K562 (cell line): ENCODE results near the gene GBA2. TPM values are rescaled to one million over a fixed set of nuclear protein-coding genes. Genes with fewer than 3 reads are reported as not detected.

Experiments used
- ATF7 ChIP-seq: fragments of 450-650 bp; IDR thresholded peaks from 2 replicates; pipeline ENCODE4 v1.7.1; 2014; ENCODE audit warnings: mild to moderate bottlenecking, moderate library complexity
- BDP1 ChIP-seq: IDR thresholded peaks from 3 replicates; pipeline ENCODE4 v1.6.1; 2011; ENCODE audit not compliant: insufficient read length, insufficient read depth
- CBFB ChIP-seq: sonication (generic); formaldehyde crosslinking; IDR thresholded peaks from 2 replicates; pipeline ENCODE4 v1.4.0; 2020; ENCODE audit warnings: mild to moderate bottlenecking, missing genetic modification reagents
- CC2D1A ChIP-seq: fragments of 450-650 bp; IDR thresholded peaks from 2 replicates; pipeline ENCODE4 v1.6.1; 2017; ENCODE audit warnings: mild to moderate bottlenecking
- ERF ChIP-seq: fragments of 450-650 bp; formaldehyde crosslinking; IDR thresholded peaks from 2 replicates; pipeline ENCODE4 v1.4.0; 2020; ENCODE audit warnings: mild to moderate bottlenecking, mixed read lengths
- HNRNPH1 ChIP-seq: fragments of 200-400 bp; formaldehyde crosslinking; optimal IDR thresholded peaks from 2 replicates; pipeline ENCODE3; 2017; ENCODE audit warnings: low read depth, mild to moderate bottlenecking, low read length, moderate library complexity
- KAT2B ChIP-seq: IDR thresholded peaks from one replicate; pipeline ENCODE4 v1.6.1; 2012; ENCODE audit warnings: low read depth, mild to moderate bottlenecking, control low read depth, inconsistent platforms, low read length, moderate library complexity
- MYBL2 ChIP-seq, 2 experiments: fragments of 450-650 bp in 1 of 2; sonication (generic) in 1 of 2; formaldehyde crosslinking in 1 of 2; IDR thresholded peaks; 2 replicates each; pipeline versions ENCODE4 v1.6.1 to v1.8.1; 2017 to 2022; ENCODE audit warnings: borderline replicate concordance in 1 of 2, inconsistent platforms in 1 of 2, low read depth in 1 of 2, mild to moderate bottlenecking in 1 of 2, missing genetic modification reagents in 1 of 2, moderate library complexity in 1 of 2
- MYC ChIP-seq, 2 experiments: fragments of 250-450 bp in 1 of 2; sonication (Bioruptor Pico) in 1 of 2; IDR thresholded peaks; 2 replicates each; pipeline versions ENCODE4 v1.5.1 to v1.6.1; 2012 to 2021; ENCODE audit warnings: low read depth in 2 of 2, borderline replicate concordance in 1 of 2, improper control_type of control experiment in 1 of 2, low read length in 1 of 2, mild to moderate bottlenecking in 1 of 2, moderate library complexity in 1 of 2
- PHB ChIP-seq: fragments of 250-450 bp; sonication (Bioruptor Pico); IDR thresholded peaks from 2 replicates; pipeline ENCODE4 v1.5.0; 2021
- PTTG1 ChIP-seq: fragments of 450-650 bp; IDR thresholded peaks from 2 replicates; pipeline ENCODE4 v1.6.1; 2016; ENCODE audit warnings: low read depth, mild to moderate bottlenecking, missing genetic modification characterization, missing compliant biosample characterization
- RAD21 ChIP-seq, 2 experiments: fragments of 250-450 bp in 1 of 2; fragments of 450-650 bp in 1 of 2; sonication (Bioruptor Pico) in 1 of 2; formaldehyde crosslinking in 1 of 2; IDR thresholded peaks in 1 of 2; conservative IDR thresholded peaks in 1 of 2; 2 replicates each; pipeline versions ENCODE4 v1.4.0 to v1.8.0; 2020 to 2022; ENCODE audit warnings: mild to moderate bottlenecking in 2 of 2, moderate library complexity in 1 of 2
- RBM14 ChIP-seq: fragments of 200-400 bp; formaldehyde crosslinking; IDR thresholded peaks from 2 replicates; pipeline ENCODE4 v1.6.1; 2018; ENCODE audit warnings: low read depth, mild to moderate bottlenecking, low read length, moderate library complexity, borderline replicate concordance; ENCODE audit not compliant: insufficient read depth
- SAP30 ChIP-seq: fragments of 200-600 bp; sonication (generic); IDR thresholded peaks from 2 replicates; pipeline ENCODE4 v1.6.1; 2012; ENCODE audit warnings: borderline replicate concordance, low read depth, mild to moderate bottlenecking, moderate library complexity, low read length, control low read depth, inconsistent platforms; ENCODE audit not compliant: insufficient read depth, poor library complexity, severe bottlenecking
- SRSF9 ChIP-seq: fragments of 200-400 bp; formaldehyde crosslinking; IDR thresholded peaks from 2 replicates; pipeline ENCODE4 v1.6.1; 2017; ENCODE audit warnings: low read depth, low read length, borderline replicate concordance
- TARDBP ChIP-seq: fragments of 450-650 bp; IDR thresholded peaks from 2 replicates; pipeline ENCODE4 v1.6.1; 2016
- TRIM28 ChIP-seq: fragments of 450-650 bp; IDR thresholded peaks from 2 replicates; pipeline ENCODE4 v1.6.1; 2017
- U2AF2 ChIP-seq: fragments of 200-400 bp; formaldehyde crosslinking; optimal IDR thresholded peaks from 2 replicates; pipeline ENCODE3; 2017; ENCODE audit warnings: low read depth, mild to moderate bottlenecking, low read length
- ZNF764 ChIP-seq: fragments of 250-450 bp; sonication (Bioruptor Pico); IDR thresholded peaks from 2 replicates; pipeline ENCODE4 v1.4.0; 2020; ENCODE audit warnings: low read depth, mild to moderate bottlenecking, moderate library complexity
- ZNF780A ChIP-seq: fragments of 250-450 bp; sonication (Bioruptor Pico); IDR thresholded peaks from 2 replicates; pipeline ENCODE4 v1.5.0; 2021; ENCODE audit warnings: mild to moderate bottlenecking
- ZNF830 ChIP-seq: fragments of 250-450 bp; sonication (Bioruptor Pico); IDR thresholded peaks from 2 replicates; pipeline ENCODE4 v1.5.0; 2021; ENCODE audit warnings: mild to moderate bottlenecking
- polyA plus RNA-seq, 8 experiments: library from polyadenylated mRNA; depleted of rRNA in 4 of 8; stranded (reverse) in 5 of 8; unstranded in 3 of 8; fragments of >200 nt; fragmentation: Nextera tagmentation in 2 of 8; fragmentation: Illumina TruSeq in 1 of 8; extraction: Ambion mirVana in 2 of 8; extraction: Trizol in 1 of 8; gene quantifications; 2 replicates each; pipeline versions ENCODE4 v1.2.1 to v1.2.3, GENCODE V29; 2011 to 2014; ENCODE audit warnings: inconsistent platforms in 1 of 8, missing spikeins in 1 of 8
- total RNA-seq, 7 experiments: library from RNA; depleted of rRNA in 6 of 7; stranded (reverse); fragments of >200 nt in 6 of 7; fragmentation: Illumina TruSeq in 2 of 7; extraction: Trizol in 2 of 7; gene quantifications; 2 replicates each; pipeline versions ENCODE4 v1.2.1 to v1.2.3, GENCODE V29; 2011 to 2021; ENCODE audit warnings: low replicate concordance in 1 of 7
- TF ChIP-seq, protein P1 (sequence below): fragments of 250-450 bp; sonication (Bioruptor Pico); IDR thresholded peaks from 2 replicates; pipeline ENCODE4 v1.5.0; 2021; ENCODE audit warnings: mild to moderate bottlenecking, borderline replicate concordance
- TF ChIP-seq, protein P2 (sequence below): sonication (generic); formaldehyde crosslinking; IDR thresholded peaks from 2 replicates; pipeline ENCODE4 v1.8.0; 2022; ENCODE audit warnings: mild to moderate bottlenecking, low read depth, missing genetic modification reagents
- TF ChIP-seq, protein P3 (sequence below): sonication (generic); formaldehyde crosslinking; IDR thresholded peaks from 2 replicates; pipeline ENCODE4 v1.9.0; 2022; ENCODE audit warnings: mild to moderate bottlenecking, missing genetic modification reagents

Gene GBA2
- total and polyA plus RNA-seq, 9 of the 15 experiments (the other 6 are each of a cell fraction or from before 2014, with no cell fraction given) = 14.1 to 60.4 (median 32.1) TPM

DNA sequence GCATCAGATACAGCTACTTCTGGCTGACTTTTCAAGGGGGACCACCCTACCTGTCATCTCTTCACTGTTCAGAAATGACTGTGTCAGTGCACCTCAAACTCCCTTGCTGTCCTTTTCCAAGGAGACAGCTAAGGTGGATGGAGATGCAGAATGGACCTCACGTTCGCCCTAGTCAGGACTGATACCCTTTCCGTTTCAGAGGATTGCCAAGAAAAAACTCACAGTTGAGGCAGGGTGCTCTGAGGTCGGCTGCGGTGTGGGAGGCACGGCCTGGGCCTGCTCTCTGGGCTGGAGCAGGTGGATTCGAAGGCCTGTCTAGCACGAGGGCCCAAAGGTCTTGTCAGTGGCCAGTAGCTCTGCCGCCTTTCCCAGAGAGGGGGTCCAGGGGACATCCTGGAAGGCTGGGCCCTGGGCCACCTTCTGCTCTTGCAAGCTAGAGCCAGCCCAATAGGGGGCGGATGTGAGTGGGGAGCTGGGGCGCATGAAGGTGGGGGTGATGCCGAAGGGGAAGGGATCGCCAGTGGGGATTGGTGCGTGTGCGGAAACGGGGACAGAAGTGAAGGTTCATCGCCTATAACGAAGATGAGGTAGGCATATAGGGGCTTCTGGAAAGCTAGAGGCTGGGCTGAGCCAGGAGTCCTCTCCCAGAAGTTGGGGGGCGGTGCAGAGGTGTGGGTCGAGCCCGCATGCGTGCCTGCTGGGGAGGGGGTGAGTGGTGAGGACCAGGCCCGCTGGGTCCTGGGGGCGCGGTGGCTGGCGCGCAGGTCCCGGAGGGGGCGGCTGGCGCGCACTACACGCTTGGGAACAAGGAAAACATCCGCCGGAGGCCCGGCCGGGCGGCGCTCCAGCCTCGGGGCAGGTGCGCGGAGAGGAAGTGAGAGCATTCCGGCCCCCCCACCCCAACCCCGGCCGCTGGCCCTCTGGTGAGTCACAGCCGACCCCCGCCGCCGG, 7.5 kb upstream of the GBA2 start (continued):
- TF ChIP-seq, protein P1, sequence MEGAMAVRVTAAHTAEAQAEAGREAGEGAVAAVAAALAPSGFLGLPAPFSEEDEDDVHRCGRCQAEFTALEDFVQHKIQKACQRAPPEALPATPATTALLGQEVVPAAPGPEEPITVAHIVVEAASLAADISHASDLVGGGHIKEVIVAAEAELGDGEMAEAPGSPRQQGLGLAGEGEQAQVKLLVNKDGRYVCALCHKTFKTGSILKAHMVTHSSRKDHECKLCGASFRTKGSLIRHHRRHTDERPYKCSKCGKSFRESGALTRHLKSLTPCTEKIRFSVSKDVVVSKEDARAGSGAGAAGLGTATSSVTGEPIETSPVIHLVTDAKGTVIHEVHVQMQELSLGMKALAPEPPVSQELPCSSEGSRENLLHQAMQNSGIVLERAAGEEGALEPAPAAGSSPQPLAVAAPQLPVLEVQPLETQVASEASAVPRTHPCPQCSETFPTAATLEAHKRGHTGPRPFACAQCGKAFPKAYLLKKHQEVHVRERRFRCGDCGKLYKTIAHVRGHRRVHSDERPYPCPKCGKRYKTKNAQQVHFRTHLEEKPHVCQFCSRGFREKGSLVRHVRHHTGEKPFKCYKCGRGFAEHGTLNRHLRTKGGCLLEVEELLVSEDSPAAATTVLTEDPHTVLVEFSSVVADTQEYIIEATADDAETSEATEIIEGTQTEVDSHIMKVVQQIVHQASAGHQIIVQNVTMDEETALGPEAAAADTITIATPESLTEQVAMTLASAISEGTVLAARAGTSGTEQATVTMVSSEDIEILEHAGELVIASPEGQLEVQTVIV (CRISPR knock-in tag) = no peak
- TF ChIP-seq SAP30 (no peak), U2AF2 (no peak), TARDBP (no peak), MYC (IDR thresholded peaks at IDR 0.05; ENCODE audit: low read depth, low read length) (peak; percentile 31; the same call in 1 of the 2 replicates), MYC (CRISPR knock-in tag; IDR thresholded peaks at IDR 0.05; ENCODE audit: borderline replicate concordance, low read depth) (no peak), BDP1 (no peak), HNRNPH1 (no peak), RAD21 (CRISPR knock-in tag; conservative IDR thresholded peaks at IDR 0.05 in 1 of 2, IDR thresholded peaks at IDR 0.05 in 1 of 2) (peak; percentile 28 to 44; a peak in 2 of 4 replicates), TRIM28 (no peak), SRSF9 (no peak), CC2D1A (0 out of 2 replicates have a peak, but pooled peaks have one; percentile 36), RBM14 (no peak), PTTG1 (tag) (no peak), CBFB (CRISPR knock-in tag) (no peak), KAT2B (no peak), ZNF830 (no peak), ZNF780A (CRISPR knock-in tag) (no peak), ERF (CRISPR knock-in tag) (no peak), MYBL2 (IDR thresholded peaks at IDR 0.05; ENCODE audit: low read depth) (no peak), MYBL2 (CRISPR knock-in tag; IDR thresholded peaks at IDR 0.05; ENCODE audit: borderline replicate concordance) (no peak), ATF7 (no peak; the same call in 1 of the 2 replicates), ZNF764 (CRISPR knock-in tag) (no peak), PHB (CRISPR knock-in tag) (no peak)
- TF ChIP-seq, protein P2, sequence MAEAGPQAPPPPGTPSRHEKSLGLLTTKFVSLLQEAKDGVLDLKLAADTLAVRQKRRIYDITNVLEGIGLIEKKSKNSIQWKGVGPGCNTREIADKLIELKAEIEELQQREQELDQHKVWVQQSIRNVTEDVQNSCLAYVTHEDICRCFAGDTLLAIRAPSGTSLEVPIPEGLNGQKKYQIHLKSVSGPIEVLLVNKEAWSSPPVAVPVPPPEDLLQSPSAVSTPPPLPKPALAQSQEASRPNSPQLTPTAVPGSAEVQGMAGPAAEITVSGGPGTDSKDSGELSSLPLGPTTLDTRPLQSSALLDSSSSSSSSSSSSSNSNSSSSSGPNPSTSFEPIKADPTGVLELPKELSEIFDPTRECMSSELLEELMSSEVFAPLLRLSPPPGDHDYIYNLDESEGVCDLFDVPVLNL (CRISPR knock-in tag) = no peak
- TF ChIP-seq, protein P3, sequence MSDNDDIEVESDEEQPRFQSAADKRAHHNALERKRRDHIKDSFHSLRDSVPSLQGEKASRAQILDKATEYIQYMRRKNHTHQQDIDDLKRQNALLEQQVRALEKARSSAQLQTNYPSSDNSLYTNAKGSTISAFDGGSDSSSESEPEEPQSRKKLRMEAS (CRISPR knock-in tag) = no peak
